WTC11 (cell line): Measurements from ENCODE around the gene STXBP2. TPM values are rescaled to one million over a fixed set of nuclear protein-coding genes. Genes with fewer than 3 reads are reported as not detected.

Source experiments
- ATAC-seq: fragments of 200-7000 bp; cut with Tn5 transposase; 2 replicates; pipeline ENCODE4 v1.10.0; 2021; ENCODE audit warnings: mild to moderate bottlenecking, moderate library complexity
- CTCF ChIA-PET: fragments of 300-600 bp; sonication (Branson Sonifier 250); formaldehyde crosslinking; loops from one replicate; lab custom pipeline; 2021; ENCODE audit warnings: antibody characterized with exemption; lab: Charles Lee
- POLR2A ChIA-PET: fragments of 350-600 bp; sonication (Branson Sonifier 250); formaldehyde crosslinking; loops from one replicate; lab custom pipeline; 2021; ENCODE audit warnings: antibody characterized with exemption; lab: Charles Lee
- DNase-seq: peaks from one replicate; pipeline ENCODE4 v3.0.0; 2021; ENCODE audit warnings: low spot score
- H3K27ac Mint-ChIP-seq: 2 replicates; pipeline ENCODE4 v1.8.0; 2021; ENCODE audit warnings: mixed read lengths
- H3K27me3 Mint-ChIP-seq: 2 replicates; pipeline ENCODE4 v1.8.0; 2021; ENCODE audit warnings: low read depth, mild to moderate bottlenecking, moderate library complexity, mixed read lengths
- H3K36me3 Mint-ChIP-seq: 2 replicates; pipeline ENCODE4 v1.8.0; 2021; ENCODE audit warnings: mixed read lengths
- H3K4me1 Mint-ChIP-seq: 2 replicates; pipeline ENCODE4 v1.8.0; 2022; ENCODE audit warnings: mixed read lengths
- H3K4me3 Mint-ChIP-seq: 2 replicates; pipeline ENCODE4 v1.8.0; 2021; ENCODE audit warnings: mild to moderate bottlenecking, moderate library complexity, mixed read lengths
- H3K9me3 Mint-ChIP-seq: 2 replicates; pipeline ENCODE4 v1.8.0; 2021; ENCODE audit warnings: mixed read lengths
- AR ChIP-seq: fragments of 250-450 bp; sonication (Bioruptor Pico); IDR thresholded peaks from 2 replicates; pipeline ENCODE4 v1.9.0; 2021; ENCODE audit warnings: mild to moderate bottlenecking
- ATF1 ChIP-seq: sonication (generic); formaldehyde crosslinking; IDR thresholded peaks from 2 replicates; pipeline ENCODE4 v1.8.1; 2023; ENCODE audit warnings: mild to moderate bottlenecking, moderate library complexity, missing genetic modification reagents
- CREB1 ChIP-seq: sonication (generic); formaldehyde crosslinking; IDR thresholded peaks from 2 replicates; pipeline ENCODE4 v1.8.0; 2023; ENCODE audit warnings: mild to moderate bottlenecking, missing genetic modification reagents
- ELF4 ChIP-seq: sonication (generic); formaldehyde crosslinking; IDR thresholded peaks from 2 replicates; pipeline ENCODE4 v1.8.1; 2022; ENCODE audit warnings: low read depth, mild to moderate bottlenecking, moderate library complexity, missing genetic modification reagents
- FOXK1 ChIP-seq: sonication (generic); formaldehyde crosslinking; IDR thresholded peaks from 2 replicates; pipeline ENCODE4 v1.8.0; 2022; ENCODE audit warnings: mild to moderate bottlenecking, moderate library complexity, missing genetic modification reagents
- GABPB1 ChIP-seq: sonication (generic); formaldehyde crosslinking; IDR thresholded peaks from 2 replicates; pipeline ENCODE4 v1.8.1; 2023; ENCODE audit warnings: mild to moderate bottlenecking, missing genetic modification reagents
- GRHL2 ChIP-seq: fragments of 250-450 bp; sonication (Bioruptor Pico); IDR thresholded peaks from 2 replicates; pipeline ENCODE4 v1.8.0; 2022; ENCODE audit warnings: mild to moderate bottlenecking, moderate library complexity; ENCODE audit not compliant: insufficient replicate concordance, severe bottlenecking
- IRF2 ChIP-seq: sonication (generic); formaldehyde crosslinking; IDR thresholded peaks from 2 replicates; pipeline ENCODE4 v1.8.0; 2022; ENCODE audit warnings: low read depth, missing genetic modification reagents, borderline replicate concordance
- JUN ChIP-seq: sonication (generic); formaldehyde crosslinking; IDR thresholded peaks from 2 replicates; pipeline ENCODE4 v1.8.0; 2023; ENCODE audit warnings: mild to moderate bottlenecking, missing genetic modification reagents
- PRDM15 ChIP-seq: sonication (generic); formaldehyde crosslinking; IDR thresholded peaks from 2 replicates; pipeline ENCODE4 v1.8.0; 2022; ENCODE audit warnings: missing genetic modification reagents
- RELA ChIP-seq: sonication (generic); formaldehyde crosslinking; IDR thresholded peaks from 2 replicates; pipeline ENCODE4 v1.8.1; 2022; ENCODE audit warnings: missing genetic modification reagents, mild to moderate bottlenecking, borderline replicate concordance
- SMAD3 ChIP-seq: sonication (generic); formaldehyde crosslinking; IDR thresholded peaks from 2 replicates; pipeline ENCODE4 v1.8.0; 2022; ENCODE audit warnings: missing genetic modification reagents, mild to moderate bottlenecking, borderline replicate concordance
- TP53 ChIP-seq: sonication (generic); formaldehyde crosslinking; IDR thresholded peaks from 2 replicates; pipeline ENCODE4 v1.8.1; 2023; ENCODE audit warnings: mild to moderate bottlenecking, missing genetic modification reagents
- ZBTB21 ChIP-seq: sonication (generic); formaldehyde crosslinking; IDR thresholded peaks from 2 replicates; pipeline ENCODE4 v1.8.1; 2023; ENCODE audit warnings: mild to moderate bottlenecking, missing genetic modification reagents, borderline replicate concordance
- ZNF138 ChIP-seq: sonication (generic); formaldehyde crosslinking; conservative IDR thresholded peaks from 2 replicates; pipeline ENCODE4 v1.8.1; 2022; ENCODE audit warnings: mild to moderate bottlenecking, moderate library complexity, missing genetic modification reagents
- ZNF219 ChIP-seq: sonication (generic); formaldehyde crosslinking; IDR thresholded peaks from 2 replicates; pipeline ENCODE4 v1.8.0; 2023; ENCODE audit warnings: missing genetic modification reagents, mild to moderate bottlenecking, borderline replicate concordance
- total RNA-seq: library from RNA; stranded (reverse); gene quantifications from 3 replicates; pipeline ENCODE4 v1.2.3, GENCODE V29; 2021
- TF ChIP-seq, protein P1 (sequence below): fragments of 200-600 bp; IDR thresholded peaks from 2 replicates; pipeline ENCODE4 v1.8.0; 2022; ENCODE audit warnings: antibody characterized with exemption
- TF ChIP-seq, protein P2 (sequence below): fragments of 250-450 bp; sonication (Bioruptor Pico); IDR thresholded peaks from 2 replicates; pipeline ENCODE4 v2.1.2; 2022; ENCODE audit warnings: mild to moderate bottlenecking, moderate library complexity

Gene STXBP2
- total RNA-seq, 1 experiment from 2014 or later = 68.9 TPM

DNA sequence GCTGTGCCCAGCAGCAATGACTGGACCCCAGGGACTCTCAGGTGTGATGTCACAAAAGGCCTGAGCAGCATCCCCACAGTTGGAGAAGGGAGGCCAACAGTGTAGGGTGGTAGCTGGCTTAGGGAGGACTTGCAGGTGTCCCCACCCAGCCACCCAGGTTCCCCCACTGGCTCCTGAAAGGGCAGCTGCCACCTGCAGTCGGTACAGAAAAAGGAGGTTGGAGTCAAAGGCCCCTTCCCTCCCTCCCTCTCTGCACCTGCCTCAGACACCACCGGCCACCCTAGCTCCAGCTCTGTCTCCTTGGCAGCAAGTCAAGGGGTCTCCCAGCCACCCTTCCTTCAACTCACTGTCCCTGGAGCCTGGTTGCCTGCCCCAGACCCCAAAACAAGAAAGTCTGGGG, 3.2 kb upstream of the STXBP2 start, which contains the start of gene PCP2:
Gene PCP2 (minus strand): TSS at position 22 of the 400 bp plus-strand sequence. CDS start 262 bp downstream, outside the sequence.
- ChIA-PET POLR2A (no interaction called here), CTCF (interaction anchor here (1.1 to 1.2 kb wide), 3 partner anchors 19 to 65 kb away, joined by 3 to 8 read pairs (median 4); partner anchors contain the start of gene TRAPPC5)
- Mint-ChIP-seq H3K27ac (no peak within 1 kb of the TSS; the same call in 1 of the 2 replicates), H3K4me3 (no peak within 1 kb of the TSS), H3K4me1 (peaks cover 18% of the 10 kb centered on the region), H3K9me3 (no peaks in the 10 kb centered on the region), H3K36me3 (0 out of 2 replicates have a peak, but pooled peaks cover 4% of the 10 kb centered on the region), H3K27me3 (peaks cover 30% of the 10 kb centered on the region)
- no peak for ATAC-seq
- no peak for DNase-seq
- no peak for TF ChIP-seq GABPB1
- no peak for TF ChIP-seq CREB1 (CRISPR knock-in tag)
- no peak for TF ChIP-seq JUN (CRISPR knock-in tag)
- TF ChIP-seq, protein P1, sequence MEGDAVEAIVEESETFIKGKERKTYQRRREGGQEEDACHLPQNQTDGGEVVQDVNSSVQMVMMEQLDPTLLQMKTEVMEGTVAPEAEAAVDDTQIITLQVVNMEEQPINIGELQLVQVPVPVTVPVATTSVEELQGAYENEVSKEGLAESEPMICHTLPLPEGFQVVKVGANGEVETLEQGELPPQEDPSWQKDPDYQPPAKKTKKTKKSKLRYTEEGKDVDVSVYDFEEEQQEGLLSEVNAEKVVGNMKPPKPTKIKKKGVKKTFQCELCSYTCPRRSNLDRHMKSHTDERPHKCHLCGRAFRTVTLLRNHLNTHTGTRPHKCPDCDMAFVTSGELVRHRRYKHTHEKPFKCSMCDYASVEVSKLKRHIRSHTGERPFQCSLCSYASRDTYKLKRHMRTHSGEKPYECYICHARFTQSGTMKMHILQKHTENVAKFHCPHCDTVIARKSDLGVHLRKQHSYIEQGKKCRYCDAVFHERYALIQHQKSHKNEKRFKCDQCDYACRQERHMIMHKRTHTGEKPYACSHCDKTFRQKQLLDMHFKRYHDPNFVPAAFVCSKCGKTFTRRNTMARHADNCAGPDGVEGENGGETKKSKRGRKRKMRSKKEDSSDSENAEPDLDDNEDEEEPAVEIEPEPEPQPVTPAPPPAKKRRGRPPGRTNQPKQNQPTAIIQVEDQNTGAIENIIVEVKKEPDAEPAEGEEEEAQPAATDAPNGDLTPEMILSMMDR = no peak
- TF ChIP-seq ATF1 = no peak
- no peak for TF ChIP-seq ZBTB21 (CRISPR knock-in tag)
- TF ChIP-seq ELF4 (CRISPR knock-in tag) = no peak
- TF ChIP-seq, protein P2, sequence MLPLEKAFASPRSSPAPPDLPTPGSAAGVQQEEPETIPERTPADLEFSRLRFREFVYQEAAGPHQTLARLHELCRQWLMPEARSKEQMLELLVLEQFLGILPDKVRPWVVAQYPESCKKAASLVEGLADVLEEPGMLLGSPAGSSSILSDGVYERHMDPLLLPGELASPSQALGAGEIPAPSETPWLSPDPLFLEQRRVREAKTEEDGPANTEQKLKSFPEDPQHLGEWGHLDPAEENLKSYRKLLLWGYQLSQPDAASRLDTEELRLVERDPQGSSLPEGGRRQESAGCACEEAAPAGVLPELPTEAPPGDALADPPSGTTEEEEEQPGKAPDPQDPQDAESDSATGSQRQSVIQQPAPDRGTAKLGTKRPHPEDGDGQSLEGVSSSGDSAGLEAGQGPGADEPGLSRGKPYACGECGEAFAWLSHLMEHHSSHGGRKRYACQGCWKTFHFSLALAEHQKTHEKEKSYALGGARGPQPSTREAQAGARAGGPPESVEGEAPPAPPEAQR (CRISPR knock-in tag) = no peak
- TF ChIP-seq AR (CRISPR knock-in tag) = no peak
- TF ChIP-seq TP53 = no peak
- no peak for TF ChIP-seq IRF2 (CRISPR knock-in tag)
- no peak for TF ChIP-seq PRDM15 (CRISPR knock-in tag)
- no peak for TF ChIP-seq SMAD3 (CRISPR knock-in tag)
- no peak for TF ChIP-seq RELA (CRISPR knock-in tag)
- no peak for TF ChIP-seq FOXK1 (CRISPR knock-in tag)
- TF ChIP-seq ZNF138 (CRISPR knock-in tag) = no peak
- TF ChIP-seq GRHL2 (CRISPR knock-in tag) = no peak
- no peak for TF ChIP-seq ZNF219
